Naive thymus-derived CD4-positive, alpha-beta T cell (primary cell): ENCODE results near the gene LRRC15. TPM values are rescaled to one million over a fixed set of nuclear protein-coding genes. Genes with fewer than 3 reads are reported as not detected.

Experiments
- ATAC-seq: fragments of 150-1000 bp; cut with Tn5 transposase; 2 replicates; pipeline ENCODE4 v1.10.0; 2021; ENCODE audit warnings: mild to moderate bottlenecking, moderate library complexity
- CTCF ChIA-PET: fragments of 350-600 bp; sonication (Branson Sonifier 250); formaldehyde crosslinking; loops from one replicate; lab custom pipeline; 2021; ENCODE audit warnings: antibody characterized with exemption; lab: Charles Lee
- POLR2A ChIA-PET: fragments of 350-600 bp; sonication (Branson Sonifier 250); formaldehyde crosslinking; loops from one replicate; lab custom pipeline; 2021; ENCODE audit warnings: antibody characterized with exemption, inconsistent platforms; lab: Charles Lee
- DNase-seq, 9 donors: peaks; one replicate each; pipeline versions ENCODE4 v3.0.0 to v3.0.0-alpha.2; 2020 to 2022; ENCODE audit warnings: mixed read lengths in 1 of 9
- H3K27ac ChIP-seq: one replicate; pipeline ENCODE4 v1.7.0; 2013; ENCODE audit warnings: mild to moderate bottlenecking, low read depth, low read length, moderate library complexity
- H3K27me3 ChIP-seq, 2 donors: one replicate each; pipeline ENCODE4 v1.7.0; 2013; ENCODE audit warnings: low read length in 2 of 2, mild to moderate bottlenecking in 2 of 2, moderate library complexity in 2 of 2; ENCODE audit not compliant: control insufficient read depth in 2 of 2, insufficient read depth in 2 of 2
- H3K36me3 ChIP-seq, 3 experiments: 1 replicate in 2 of 3; 2 replicates in 1 of 3; pipeline ENCODE4 v1.7.0; 2013; ENCODE audit warnings: low read length in 3 of 3, mild to moderate bottlenecking in 3 of 3, moderate library complexity in 1 of 3; ENCODE audit not compliant: insufficient read depth in 3 of 3, control insufficient read depth in 2 of 3
- H3K4me1 ChIP-seq, 2 donors: one replicate each; pipeline ENCODE4 v1.7.0; 2013; ENCODE audit warnings: low read length in 2 of 2, mild to moderate bottlenecking in 2 of 2, moderate library complexity in 1 of 2; ENCODE audit not compliant: control insufficient read depth in 2 of 2, insufficient read depth in 2 of 2
- H3K4me3 ChIP-seq: 2 replicates; pipeline ENCODE4 v1.7.0; 2013; ENCODE audit warnings: mild to moderate bottlenecking, low read length
- H3K9me3 ChIP-seq, 3 experiments: 1 replicate in 2 of 3; 2 replicates in 1 of 3; pipeline ENCODE4 v1.7.0; 2013; ENCODE audit warnings: low read length in 3 of 3; ENCODE audit not compliant: control insufficient read depth in 2 of 3
- H3K27ac Mint-ChIP-seq, 9 donors: one replicate each; pipeline ENCODE4 v1.8.0; 2020 to 2022; ENCODE audit warnings: mixed read lengths in 9 of 9, mild to moderate bottlenecking in 8 of 9, moderate library complexity in 5 of 9, inconsistent platforms in 2 of 9
- H3K27me3 Mint-ChIP-seq, 5 donors: one replicate each; pipeline ENCODE4 v1.8.0; 2021 to 2022; ENCODE audit warnings: mixed read lengths in 5 of 5, mild to moderate bottlenecking in 1 of 5
- H3K36me3 Mint-ChIP-seq, 5 donors: one replicate each; pipeline ENCODE4 v1.8.0; 2020 to 2022; ENCODE audit warnings: mixed read lengths in 5 of 5, mild to moderate bottlenecking in 3 of 5, inconsistent platforms in 1 of 5
- H3K4me1 Mint-ChIP-seq, 7 donors: one replicate each; pipeline ENCODE4 v1.8.0; 2020 to 2022; ENCODE audit warnings: mixed read lengths in 7 of 7, mild to moderate bottlenecking in 3 of 7, inconsistent platforms in 1 of 7
- H3K4me3 Mint-ChIP-seq, 10 donors: one replicate each; pipeline ENCODE4 v1.8.0; 2020 to 2022; ENCODE audit warnings: mild to moderate bottlenecking in 10 of 10, mixed read lengths in 10 of 10, moderate library complexity in 6 of 10, inconsistent platforms in 2 of 10
- H3K9me3 Mint-ChIP-seq, 11 donors: one replicate each; pipeline ENCODE4 v1.8.0; 2020 to 2022; ENCODE audit warnings: mixed read lengths in 11 of 11, mild to moderate bottlenecking in 4 of 11, inconsistent platforms in 1 of 11, moderate library complexity in 1 of 11
- intact Hi-C, 2 donors: fragments of 100-400 bp; cut with micrococcal nuclease; formaldehyde crosslinking; loops; one replicate each; pipeline ENCODE4 v1.15.1; 2023
- polyA plus RNA-seq, 2 donors: library from polyadenylated mRNA; unstranded; fragments of 300-500 nt; fragmentation: Illumina TruSeq; gene quantifications; one replicate each; pipeline ENCODE4 v1.2.3, GENCODE V29; 2021
- total RNA-seq, 6 experiments: library from RNA in 5 of 6; stranded (reverse) in 5 of 6; gene quantifications; 1 replicate in 5 of 6; 2 replicates in 1 of 6; pipeline ENCODE4 v1.2.3 and lab custom pipeline; 2021 to 2026

Gene LRRC15
- total and polyA plus RNA-seq, 7 experiments from 2014 or later: not detected

- Mint-ChIP-seq H3K27ac (no peak overlapping the region), H3K9me3 (peaks cover 0 to 3% (median 0%) of the 10 kb centered on the region in 11 donors), H3K36me3 (peaks cover 0 to 13% (median 3%) of the 10 kb centered on the region in 5 donors), H3K4me3 (no peak overlapping the region), H3K4me1 (peaks cover 0 to 6% (median 0%) of the 10 kb centered on the region in 7 donors), H3K27me3 (peaks cover 0 to 12% (median 0%) of the 10 kb centered on the region in 5 donors)
- DNase-seq (no peak), ATAC-seq (no peak)
- Histone ChIP-seq H3K27ac (no peak overlapping the region), H3K4me3 (no peak overlapping the region), H3K36me3 (no peaks in the 10 kb centered on the region), H3K4me1 (no peaks in the 10 kb centered on the region), H3K27me3 (no peaks in the 10 kb centered on the region), H3K9me3 (no peaks in the 10 kb centered on the region)
- ChIA-PET CTCF (no interaction called here), POLR2A (no interaction called here)
- intact Hi-C loops: no loop called here
Measured at GRCh38 chr3:194384569-194385001, 15.0 kb upstream of the LRRC15 start.

GRCh38 chr3:194384156-194384555 is 14.6 kb upstream of the LRRC15 start:
- Mint-ChIP-seq H3K27ac (no peak overlapping the region), H3K4me1 (peaks cover 0 to 6% (median 0%) of the 10 kb centered on the region in 7 donors), H3K4me3 (no peak overlapping the region), H3K27me3 (peaks cover 0 to 9% (median 0%) of the 10 kb centered on the region in 5 donors), H3K36me3 (peaks cover 0 to 9% (median 0%) of the 10 kb centered on the region in 5 donors), H3K9me3 (no peaks in the 10 kb centered on the region)
- Histone ChIP-seq H3K27ac (no peak overlapping the region), H3K9me3 (no peaks in the 10 kb centered on the region), H3K4me1 (no peaks in the 10 kb centered on the region), H3K4me3 (no peak overlapping the region), H3K36me3 (no peaks in the 10 kb centered on the region), H3K27me3 (no peaks in the 10 kb centered on the region)
- intact Hi-C loops: no loop called here
- DNase-seq (no peak), ATAC-seq (no peak)
- CTCF ChIA-PET: no interaction called here
- POLR2A ChIA-PET: no interaction called here

DNA sequence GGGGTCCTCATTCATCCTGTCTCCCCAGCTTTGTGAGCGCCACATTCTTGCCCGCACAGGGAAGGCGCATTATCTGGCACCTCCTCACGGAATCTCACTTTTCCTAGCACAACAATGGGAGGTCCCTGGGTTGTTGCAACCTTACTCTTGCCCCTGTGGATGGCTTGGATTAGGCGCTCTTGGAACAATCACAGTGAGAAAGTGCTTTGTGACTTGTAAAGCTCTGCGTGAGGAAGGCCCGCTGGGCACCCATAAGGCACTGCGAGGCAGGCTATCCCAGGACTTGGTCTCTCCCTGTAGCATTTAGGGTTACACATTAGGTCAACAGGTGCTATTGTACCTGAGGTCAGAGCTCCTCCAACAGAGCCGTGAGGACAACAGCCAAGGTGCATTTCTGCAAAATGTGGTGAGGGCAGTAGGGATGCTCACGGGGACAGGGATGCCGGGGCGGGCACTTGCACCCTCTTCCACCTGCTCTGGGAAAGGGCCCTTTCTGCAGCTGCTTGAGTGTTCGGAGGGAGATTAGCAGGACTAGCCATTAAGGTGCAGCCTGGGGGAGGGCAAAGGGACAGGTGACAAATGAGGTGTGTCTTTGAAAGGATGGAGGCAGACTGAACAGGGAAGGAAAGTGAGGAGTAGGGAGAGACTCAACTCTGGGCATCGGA is 13.9 kb upstream of the LRRC15 start:
- H3K27me3 Mint-ChIP-seq: peaks cover 0 to 9% (median 0%) of the 10 kb centered on the region in 5 donors
- Histone ChIP-seq H3K9me3 (no peaks in the 10 kb centered on the region), H3K27ac (no peak overlapping the region), H3K4me1 (no peaks in the 10 kb centered on the region), H3K27me3 (no peaks in the 10 kb centered on the region), H3K4me3 (no peak overlapping the region), H3K36me3 (no peaks in the 10 kb centered on the region)
- H3K4me1 Mint-ChIP-seq: peaks cover 0 to 6% (median 0%) of the 10 kb centered on the region in 7 donors
- H3K9me3 Mint-ChIP-seq: no peaks in the 10 kb centered on the region
- CTCF ChIA-PET: interaction anchor here (1.2 kb wide), 1 partner anchor 12 kb away, joined by 3 read pairs; no protein-coding TSS in a partner anchor
- H3K4me3 Mint-ChIP-seq: no peak overlapping the region
- POLR2A ChIA-PET: no interaction called here
- H3K36me3 Mint-ChIP-seq: peaks cover 0 to 5% (median 0%) of the 10 kb centered on the region in 5 donors
- intact Hi-C loops: no loop called here
- DNase-seq: no peak
- H3K27ac Mint-ChIP-seq: no peak overlapping the region
- no peak for ATAC-seq

DNA sequence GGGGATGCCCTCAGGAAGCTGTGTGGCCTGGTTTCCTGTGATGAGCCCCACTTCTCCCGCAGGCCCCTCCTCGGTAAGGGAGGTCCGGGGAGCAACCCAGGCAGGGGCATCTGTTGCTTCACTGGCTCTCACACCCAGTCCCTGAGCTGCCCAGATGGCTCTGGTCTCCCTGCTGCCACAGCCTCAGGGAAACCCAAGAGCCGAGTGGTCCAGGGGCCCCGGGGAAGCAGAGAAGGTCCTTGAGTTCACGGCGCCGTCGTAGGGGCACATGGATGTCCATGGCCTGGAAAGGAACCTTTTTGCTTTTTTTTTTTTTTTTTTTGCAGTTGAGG is 13.3 kb upstream of the LRRC15 start:
- H3K9me3 Mint-ChIP-seq: no peaks in the 10 kb centered on the region

DNA sequence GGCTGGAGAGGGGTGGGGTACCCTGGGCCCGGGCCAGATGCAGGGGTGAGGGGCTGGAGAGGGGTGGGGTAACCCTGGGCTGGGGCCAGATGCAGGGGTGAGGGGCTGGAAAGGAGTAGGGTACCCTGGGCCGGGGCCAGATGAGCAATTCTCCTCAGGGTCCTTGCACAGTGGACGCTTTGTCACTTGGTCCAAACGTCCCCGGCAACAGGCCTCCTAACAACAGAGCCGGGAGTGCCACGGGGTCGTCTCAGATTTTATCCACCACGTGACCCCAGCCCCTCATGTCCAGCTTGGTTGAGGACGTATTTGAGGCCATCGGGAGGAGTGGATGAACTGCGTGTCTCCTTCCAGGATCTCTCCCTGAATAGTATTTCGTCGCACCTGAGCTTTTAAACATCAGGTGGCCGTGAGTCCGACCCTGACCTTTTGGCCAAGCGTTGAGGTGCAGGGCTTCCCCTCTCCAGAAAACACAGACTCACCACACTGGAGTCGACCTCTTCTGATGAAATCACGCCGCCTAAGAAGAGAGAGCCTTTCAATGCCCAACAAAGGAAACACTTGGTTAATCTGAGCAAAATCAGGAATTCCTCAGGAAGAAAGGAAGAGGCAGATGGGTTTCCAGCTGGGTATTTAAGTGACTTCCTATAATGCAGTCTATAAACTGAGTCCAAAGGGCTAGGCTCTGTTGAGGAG is 12.8 kb upstream of the LRRC15 start:
- no peak overlapping the region for H3K4me3 Mint-ChIP-seq
- H3K9me3 ChIP-seq: no peaks in the 10 kb centered on the region
- intact Hi-C loops: no loop called here
- no peaks in the 10 kb centered on the region for H3K36me3 Mint-ChIP-seq
- CTCF ChIA-PET: interaction anchor here (1.2 kb wide), 1 partner anchor 13 kb away, joined by 3 read pairs; no protein-coding TSS in a partner anchor
- H3K27me3 Mint-ChIP-seq: peaks cover 0 to 7% (median 0%) of the 10 kb centered on the region in 5 donors
- H3K4me3 ChIP-seq: no peak overlapping the region
- no peak overlapping the region for H3K27ac Mint-ChIP-seq
- no peaks in the 10 kb centered on the region for H3K4me1 ChIP-seq
- H3K27me3 ChIP-seq: no peaks in the 10 kb centered on the region
- no peaks in the 10 kb centered on the region for H3K36me3 ChIP-seq
- H3K9me3 Mint-ChIP-seq: no peaks in the 10 kb centered on the region
- H3K4me1 Mint-ChIP-seq: no peaks in the 10 kb centered on the region
- POLR2A ChIA-PET: no interaction called here
- DNase-seq (no peak), ATAC-seq (no peak)
- no peak overlapping the region for H3K27ac ChIP-seq

More for the DNA sequence above, 13.3 kb upstream of the LRRC15 start:
- H3K4me1 ChIP-seq: no peaks in the 10 kb centered on the region
- no peaks in the 10 kb centered on the region for H3K36me3 ChIP-seq
- no peak overlapping the region for H3K4me3 ChIP-seq
- H3K27ac ChIP-seq: no peak overlapping the region
- peaks cover 0 to 4% (median 0%) of the 10 kb centered on the region in 7 donors for H3K4me1 Mint-ChIP-seq
- no peaks in the 10 kb centered on the region for H3K27me3 ChIP-seq
- no peak overlapping the region for H3K27ac Mint-ChIP-seq
- ATAC-seq (no peak), DNase-seq (no peak)
- no peaks in the 10 kb centered on the region for H3K9me3 ChIP-seq
- H3K36me3 Mint-ChIP-seq: peaks cover 0 to 2% (median 0%) of the 10 kb centered on the region in 5 donors
- POLR2A ChIA-PET: no interaction called here
- CTCF ChIA-PET: interaction anchor here (1.2 kb wide), 1 partner anchor 13 kb away, joined by 3 read pairs; no protein-coding TSS in a partner anchor
- H3K4me3 Mint-ChIP-seq: no peak overlapping the region
- intact Hi-C loops: no loop called here
- peaks cover 0 to 9% (median 0%) of the 10 kb centered on the region in 5 donors for H3K27me3 Mint-ChIP-seq

DNA sequence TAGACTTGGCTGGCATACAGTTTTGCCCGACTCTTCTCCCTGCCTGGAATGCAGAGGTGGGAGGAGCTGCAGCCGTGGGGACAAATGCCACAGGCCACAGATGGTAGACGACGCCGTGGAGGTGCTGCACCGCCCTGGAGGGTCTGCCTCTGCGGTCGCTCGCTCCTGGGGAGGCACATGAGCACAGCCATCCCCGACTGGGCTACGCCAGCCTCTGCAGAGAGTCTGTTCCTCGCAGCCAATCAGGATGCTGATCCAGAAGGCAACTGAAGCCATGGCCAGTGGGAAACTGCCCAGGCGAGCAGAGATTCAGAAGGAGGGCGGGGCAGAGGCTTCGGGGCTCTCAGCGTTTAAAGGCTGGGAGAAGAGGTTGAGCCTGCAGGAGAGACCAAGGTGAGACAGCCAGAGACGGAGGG is 11.9 kb upstream of the LRRC15 start:
- H3K9me3 ChIP-seq: no peaks in the 10 kb centered on the region
- POLR2A ChIA-PET: no interaction called here
- DNase-seq: no peak
- ATAC-seq: no peak
- H3K27ac Mint-ChIP-seq: no peak overlapping the region
- intact Hi-C loops: no loop called here
- peaks cover 0 to 10% (median 0%) of the 10 kb centered on the region in 5 donors for H3K27me3 Mint-ChIP-seq
- H3K4me1 Mint-ChIP-seq: no peaks in the 10 kb centered on the region
- no peaks in the 10 kb centered on the region for H3K9me3 Mint-ChIP-seq
- H3K36me3 ChIP-seq: no peaks in the 10 kb centered on the region
- no peak overlapping the region for H3K27ac ChIP-seq
- no peak overlapping the region for H3K4me3 Mint-ChIP-seq
- H3K27me3 ChIP-seq: no peaks in the 10 kb centered on the region
- no peaks in the 10 kb centered on the region for H3K4me1 ChIP-seq
- no peaks in the 10 kb centered on the region for H3K36me3 Mint-ChIP-seq
- CTCF ChIA-PET: no interaction called here
- H3K4me3 ChIP-seq: no peak overlapping the region
